GM21619 (cell line): Measurements from ENCODE around the gene MCTP1.

Experiments
- ATAC-seq: cut with Tn5 transposase; IDR thresholded peaks from one replicate; pipeline ENCODE4 v1.9.1; 2021; ENCODE audit not compliant: unreplicated experiment

Gene MCTP1

GRCh38 chr5:94674490-94675382, 610.2 kb downstream of the MCTP1 start:
- ATAC-seq: no peak

- ATAC-seq: no peak
Observed at GRCh38 chr5:94672746-94673145, 612.1 kb downstream of the MCTP1 start.

GRCh38 chr5:94670726-94671125, 614.2 kb downstream of the MCTP1 start:
- ATAC-seq: no peak

GRCh38 chr5:94667937-94668336, 617.0 kb downstream of the MCTP1 start:
- ATAC-seq: no peak

- ATAC-seq: no peak
Observed at GRCh38 chr5:94661086-94661485, 623.8 kb downstream of the MCTP1 start.

- ATAC-seq: no peak
Observed at GRCh38 chr5:94660506-94660905, 624.4 kb downstream of the MCTP1 start.

- no peak for ATAC-seq
Observed at GRCh38 chr5:94658272-94658671, 626.6 kb downstream of the MCTP1 start.
